Cortex of kidney (tissue), 1 donor: Measurements from ENCODE around the gene CRX.
"Not testable (repeated sequence)": the region's sequence is repeated elsewhere in the genome, so short reads cannot be mapped to it uniquely, and the experiment has no call there.

ENCODE experiments used
- DNase-seq: peaks from one replicate; lab custom pipeline; 2025; lab: John Stamatoyannopoulos, UW

CRX gene

GRCh38 chr19:47859838-47860237 lies 38.1 kb downstream of the CRX start:
- DNase-seq: not testable (repeated sequence)

- DNase-seq: no peak
Measured at GRCh38 chr19:47860602-47861297, 39.0 kb downstream of the CRX start.

- no peak for DNase-seq
Measured at GRCh38 chr19:47861630-47862029, 39.9 kb downstream of the CRX start.

DNA sequence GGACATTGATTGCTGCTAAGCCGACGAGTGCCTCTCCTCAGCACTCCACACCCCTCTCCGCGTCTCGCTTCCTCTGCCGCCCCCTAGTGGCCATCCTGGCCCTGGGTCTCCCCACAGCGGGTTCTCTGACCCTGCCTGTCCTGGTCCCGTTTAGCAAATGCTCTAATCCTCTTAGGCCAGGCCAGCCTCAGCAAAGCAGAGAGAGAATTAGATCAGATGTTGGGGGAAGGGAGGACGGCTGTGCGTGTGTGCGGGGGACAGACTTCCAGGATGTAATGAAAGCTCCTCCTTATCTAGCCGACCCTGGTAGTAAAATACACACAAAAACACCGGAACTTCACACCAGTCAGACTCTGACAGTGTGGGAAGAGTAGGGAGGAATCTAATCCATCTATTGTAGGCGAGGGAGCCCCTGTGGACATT lies 41.8 kb downstream of the CRX start:
- no peak for DNase-seq

DNA sequence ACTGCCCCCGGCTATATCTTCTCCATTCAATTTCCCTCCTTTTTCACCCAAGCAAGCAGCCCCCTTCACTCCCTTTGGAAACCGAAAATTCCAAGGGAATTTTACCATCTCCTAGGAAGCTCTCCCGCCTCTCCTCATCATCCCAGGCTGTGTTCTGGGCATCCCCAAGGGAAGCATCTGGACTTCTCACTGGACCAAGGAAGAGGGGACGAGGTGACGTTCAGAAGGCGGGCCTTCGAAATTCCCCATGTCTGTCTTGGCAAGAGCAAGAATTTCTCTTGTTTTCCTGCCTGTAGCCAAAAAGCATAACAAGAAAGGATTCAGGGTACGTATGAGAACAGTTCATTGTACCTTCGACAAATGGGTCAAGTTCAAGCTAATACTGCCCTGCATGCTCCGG lies 43.4 kb downstream of the CRX start:
- no peak for DNase-seq

GRCh38 chr19:47878906-47879305 lies 57.2 kb downstream of the CRX start:
- no peak for DNase-seq

DNA sequence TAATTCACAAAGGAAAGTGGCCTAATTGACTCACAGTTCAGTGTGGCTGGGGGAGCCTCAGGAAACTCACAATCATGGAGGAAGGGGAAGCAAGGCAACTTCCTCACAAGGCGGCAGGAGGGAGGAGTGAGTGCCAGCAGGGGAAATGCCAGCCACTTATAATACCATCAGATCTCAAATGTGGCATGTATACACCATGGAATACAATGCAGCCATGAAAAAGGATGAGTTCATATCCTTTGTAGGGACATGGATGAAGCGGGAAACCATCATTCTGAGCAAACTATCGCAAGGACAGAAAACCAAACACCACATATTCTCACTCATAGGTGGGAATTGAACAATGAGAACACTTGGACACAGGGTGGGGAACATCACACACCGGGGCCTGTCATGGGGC lies 57.6 kb downstream of the CRX start:
- DNase-seq: not testable (repeated sequence)

DNA sequence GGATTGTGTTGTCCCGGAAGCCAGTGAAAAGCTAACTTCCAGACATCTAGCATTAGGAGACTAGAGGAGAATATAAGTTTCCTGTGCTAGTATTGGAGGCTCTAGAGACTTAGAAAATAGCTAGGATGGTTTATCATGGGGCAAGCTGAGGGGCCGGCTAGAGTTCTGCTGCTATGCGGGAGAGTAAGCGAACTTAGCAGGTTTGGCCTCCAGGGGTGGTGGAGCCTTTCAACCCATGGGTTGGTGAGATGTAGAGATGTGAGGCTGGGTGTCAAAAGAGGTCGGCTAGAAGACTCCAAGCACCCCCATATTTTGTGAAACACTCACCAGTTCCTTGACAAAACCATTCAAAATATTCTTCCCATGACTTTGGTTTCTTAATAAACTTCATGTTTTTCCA lies 60.0 kb downstream of the CRX start:
- no peak for DNase-seq

DNA sequence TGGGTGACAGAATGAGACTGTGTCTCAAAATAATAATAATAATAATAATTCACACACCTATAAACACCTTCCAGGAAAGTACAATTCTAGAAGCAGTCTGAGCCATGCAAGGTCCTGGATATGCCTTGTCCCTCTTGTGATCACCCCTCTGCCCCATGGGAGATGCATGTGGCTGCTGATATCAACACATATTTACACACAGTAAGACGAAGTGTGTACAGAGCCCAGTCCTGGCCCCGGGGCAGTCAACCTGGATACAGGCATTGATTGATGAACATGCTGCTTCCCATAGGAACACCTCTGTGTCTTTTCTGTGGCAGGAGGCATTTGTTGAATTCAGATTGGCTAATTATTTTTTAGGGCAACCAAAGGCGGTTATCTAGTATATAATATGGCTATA lies 61.2 kb downstream of the CRX start:
- DNase-seq: no peak

DNA sequence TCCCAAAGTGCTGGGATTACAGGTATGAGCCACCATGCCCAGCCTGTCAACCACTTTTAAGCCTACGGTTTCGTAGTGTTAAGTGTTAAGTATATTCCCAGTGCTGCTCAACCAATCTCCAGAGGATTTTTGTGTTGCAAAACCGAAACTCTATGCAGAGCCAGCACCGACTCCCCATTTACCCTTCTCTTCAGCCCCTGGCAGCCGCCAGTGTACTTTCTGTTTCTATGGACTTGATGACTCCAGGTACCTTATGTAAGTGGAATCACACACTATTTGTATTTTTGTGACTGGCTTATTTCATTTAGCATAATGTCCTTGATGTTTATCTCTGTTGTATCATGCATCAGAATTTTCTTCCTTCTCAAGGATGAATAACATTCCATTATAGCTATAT lies 63.3 kb downstream of the CRX start:
- DNase-seq: no peak

GRCh38 chr19:47886010-47886559 lies 64.3 kb downstream of the CRX start, which contains the start of gene SULT2A1:
Gene SULT2A1, minus strand, starts transcription at chr19:47886315. Its CDS starts 58 bp downstream, at chr19:47886257.
- DNase-seq: no peak

GRCh38 chr19:47890865-47891621 lies 69.3 kb downstream of the CRX start:
- DNase-seq: no peak

- no peak for DNase-seq
Measured at GRCh38 chr19:47891622-47891922, 69.8 kb downstream of the CRX start.

- DNase-seq: no peak
Measured at GRCh38 chr19:47891923-47892666, 70.4 kb downstream of the CRX start.
